Immature natural killer cell (primary cell): ENCODE results near the gene FAM200C. TPM values are rescaled to one million over a fixed set of nuclear protein-coding genes. Genes with fewer than 3 reads are reported as not detected.

ENCODE experiments used
- DNase-seq, 3 donors: peaks; one replicate each; pipeline ENCODE4 v3.0.0; 2022; ENCODE audit warnings: mixed read lengths in 1 of 3
- H3K27ac Mint-ChIP-seq, 6 donors: one replicate each; pipeline ENCODE4 v1.8.0; 2020; ENCODE audit warnings: mixed read lengths in 6 of 6, mild to moderate bottlenecking in 5 of 6, inconsistent platforms in 4 of 6, moderate library complexity in 3 of 6
- H3K27me3 Mint-ChIP-seq, 3 donors: one replicate each; pipeline ENCODE4 v1.8.0; 2020 to 2021; ENCODE audit warnings: low read depth in 3 of 3, mild to moderate bottlenecking in 3 of 3, mixed read lengths in 3 of 3, moderate library complexity in 3 of 3, inconsistent platforms in 1 of 3
- H3K36me3 Mint-ChIP-seq, 3 donors: one replicate each; pipeline ENCODE4 v1.8.0; 2020; ENCODE audit warnings: mixed read lengths in 3 of 3, inconsistent platforms in 2 of 3, mild to moderate bottlenecking in 2 of 3
- H3K4me1 Mint-ChIP-seq, 2 donors: one replicate each; pipeline ENCODE4 v1.8.0; 2020; ENCODE audit warnings: inconsistent platforms in 2 of 2, mild to moderate bottlenecking in 2 of 2, mixed read lengths in 2 of 2, moderate library complexity in 1 of 2
- H3K4me3 Mint-ChIP-seq, 5 donors: one replicate each; pipeline ENCODE4 v1.8.0; 2020; ENCODE audit warnings: mild to moderate bottlenecking in 5 of 5, mixed read lengths in 5 of 5, inconsistent platforms in 3 of 5, moderate library complexity in 3 of 5
- H3K9me3 Mint-ChIP-seq, 6 donors: one replicate each; pipeline ENCODE4 v1.8.0; 2020; ENCODE audit warnings: mild to moderate bottlenecking in 6 of 6, mixed read lengths in 6 of 6, inconsistent platforms in 4 of 6, moderate library complexity in 3 of 6
- polyA plus RNA-seq, 3 donors: library from polyadenylated mRNA; unstranded; fragments of 300-500 nt; fragmentation: Illumina TruSeq; gene quantifications; one replicate each; pipeline ENCODE4 v1.2.3, GENCODE V29; 2021

The FAM200C gene
- polyA plus RNA-seq, 3 donors from 2014 or later = 0.36 to 0.48 TPM; not detected in 1

DNA sequence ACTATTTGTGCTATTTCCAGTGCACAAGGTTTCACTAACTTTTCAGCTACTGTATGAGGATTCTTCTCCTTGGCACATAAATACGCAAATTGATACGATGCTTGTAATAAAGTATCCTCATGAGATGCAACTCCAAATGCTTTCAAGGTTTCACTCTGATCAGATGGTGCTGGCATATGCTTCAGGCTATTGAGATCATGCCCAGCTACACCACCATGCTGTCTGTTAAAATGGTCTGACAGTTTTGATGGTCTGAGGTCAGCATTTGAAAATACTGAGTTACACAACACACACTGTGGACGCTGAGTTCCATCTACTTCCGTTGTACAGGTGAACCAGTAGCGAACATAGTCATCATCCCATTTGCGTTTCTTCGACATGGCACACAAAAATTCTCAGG is 4.7 kb downstream of the FAM200C start:
- no peaks in the 10 kb centered on the region for H3K36me3 Mint-ChIP-seq
- H3K27ac Mint-ChIP-seq = no peak overlapping the region
- peaks cover 11 to 16% of the 10 kb centered on the region in 2 donors for H3K4me1 Mint-ChIP-seq
- H3K27me3 Mint-ChIP-seq = peaks cover 0 to 8% (median 4%) of the 10 kb centered on the region in 3 donors
- H3K9me3 Mint-ChIP-seq = no peaks in the 10 kb centered on the region
- H3K4me3 Mint-ChIP-seq = no peak overlapping the region
- no peak for DNase-seq

DNA sequence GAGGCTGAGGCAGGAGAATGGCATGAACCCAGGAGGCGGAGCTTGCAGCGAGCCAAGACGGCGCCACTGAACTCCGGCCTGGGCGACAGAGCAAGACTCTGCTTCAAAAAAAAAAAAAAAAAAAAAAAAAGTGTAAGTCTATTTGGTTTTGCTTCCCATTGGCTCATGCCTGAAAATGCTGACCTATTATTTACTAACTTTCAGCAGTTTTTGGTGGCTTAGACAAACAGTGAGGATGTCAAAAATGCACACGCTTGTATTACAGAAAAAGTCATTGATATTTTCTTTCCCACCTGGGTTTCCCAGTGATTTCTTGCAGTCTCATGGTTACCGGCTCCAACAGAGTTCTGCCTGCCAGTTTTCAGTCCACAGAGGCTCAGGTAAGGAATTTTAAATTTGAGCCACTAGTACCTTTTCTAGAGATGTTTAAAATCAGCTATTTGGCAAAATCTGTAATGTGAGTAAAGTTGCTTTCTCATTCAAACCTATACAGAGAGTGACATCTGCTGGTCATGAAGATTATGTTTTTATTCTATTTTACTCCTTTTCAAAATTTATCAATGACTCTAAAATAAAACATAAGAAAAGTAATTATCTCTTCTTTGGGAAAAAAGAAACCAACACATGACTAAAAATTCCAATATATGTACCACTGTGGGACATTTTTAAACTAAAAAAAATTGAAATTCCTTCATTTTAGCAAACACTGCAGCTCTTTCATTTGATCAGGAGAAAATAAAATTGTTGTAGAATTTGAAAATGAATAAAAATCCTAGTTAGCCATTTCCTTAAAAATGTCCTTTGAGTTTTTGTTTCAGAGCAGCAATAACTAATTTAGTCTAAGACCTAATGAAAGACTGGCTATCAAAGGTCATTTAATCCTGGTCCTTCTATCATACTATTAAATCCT is 8.8 kb downstream of the FAM200C start:
- H3K27ac Mint-ChIP-seq = no peak overlapping the region
- no peaks in the 10 kb centered on the region for H3K4me1 Mint-ChIP-seq
- DNase-seq = peak; percentile 6 to 28 (median 21)
- peaks cover 0 to 15% (median 14%) of the 10 kb centered on the region in 6 donors for H3K9me3 Mint-ChIP-seq
- peaks cover 4 to 6% (median 5%) of the 10 kb centered on the region in 3 donors for H3K36me3 Mint-ChIP-seq
- no peak overlapping the region for H3K4me3 Mint-ChIP-seq
- peaks cover 0 to 2% (median 0%) of the 10 kb centered on the region in 3 donors for H3K27me3 Mint-ChIP-seq

- no peak for DNase-seq
- Mint-ChIP-seq H3K4me1 (no peaks in the 10 kb centered on the region), H3K4me3 (no peak overlapping the region), H3K36me3 (peaks cover 4 to 6% (median 5%) of the 10 kb centered on the region in 3 donors), H3K9me3 (peaks cover 0 to 15% (median 14%) of the 10 kb centered on the region in 6 donors), H3K27ac (no peak overlapping the region), H3K27me3 (peaks cover 0 to 2% (median 0%) of the 10 kb centered on the region in 3 donors)
These were observed 12.4 kb downstream of the FAM200C start for GRCh38 chr5:160387445-160387844.

DNA sequence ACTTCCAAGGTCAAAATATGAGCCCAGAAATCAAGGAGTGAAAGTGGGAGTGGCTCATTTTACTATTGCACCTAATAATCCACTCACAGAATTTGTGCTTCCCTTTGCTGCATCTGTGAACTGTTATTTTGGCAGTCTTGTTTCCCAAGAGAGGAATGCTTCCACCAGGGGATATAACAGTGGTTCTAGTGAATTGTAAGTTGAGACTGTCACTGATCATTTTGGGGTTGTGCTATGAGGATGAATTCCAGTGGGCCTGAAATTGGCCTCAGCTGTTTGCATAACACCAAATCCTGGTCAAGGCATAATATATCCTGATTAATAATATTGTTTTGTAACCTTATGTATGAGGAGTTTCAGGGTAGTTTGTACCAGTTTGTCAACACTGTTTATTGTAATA is 14.4 kb downstream of the FAM200C start:
- peaks cover 4 to 6% (median 5%) of the 10 kb centered on the region in 3 donors for H3K36me3 Mint-ChIP-seq
- peaks cover 0 to 6% (median 2%) of the 10 kb centered on the region in 3 donors for H3K27me3 Mint-ChIP-seq
- H3K9me3 Mint-ChIP-seq = peaks cover 0 to 15% (median 14%) of the 10 kb centered on the region in 6 donors
- H3K27ac Mint-ChIP-seq = no peak overlapping the region
- no peak overlapping the region for H3K4me3 Mint-ChIP-seq
- DNase-seq = no peak
- no peaks in the 10 kb centered on the region for H3K4me1 Mint-ChIP-seq

DNA sequence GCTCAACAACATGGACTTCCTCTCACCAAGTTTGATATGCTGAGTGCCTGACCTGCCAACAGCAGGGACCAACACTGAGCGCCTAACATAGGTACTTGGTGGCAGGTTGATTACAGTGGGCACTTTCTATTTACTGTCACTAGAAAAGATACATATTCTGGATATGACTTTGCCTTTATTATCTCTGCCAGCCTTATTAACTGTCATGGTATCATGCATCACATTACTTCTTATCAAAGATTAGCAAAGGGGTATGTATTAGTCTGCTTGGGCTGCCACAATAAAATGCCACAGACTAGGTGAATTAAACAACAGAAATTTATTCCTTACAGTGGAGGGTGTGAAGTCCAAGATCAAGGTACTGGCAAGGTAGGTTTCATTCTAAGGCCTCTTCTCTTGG is 15.2 kb downstream of the FAM200C start:
- DNase-seq = no peak
- no peak overlapping the region for H3K27ac Mint-ChIP-seq
- H3K9me3 Mint-ChIP-seq = peaks cover 0 to 15% (median 14%) of the 10 kb centered on the region in 6 donors
- H3K4me3 Mint-ChIP-seq = no peak overlapping the region
- peaks cover 4 to 6% (median 5%) of the 10 kb centered on the region in 3 donors for H3K36me3 Mint-ChIP-seq
- H3K27me3 Mint-ChIP-seq = peaks cover 0 to 8% (median 2%) of the 10 kb centered on the region in 3 donors
- H3K4me1 Mint-ChIP-seq = no peaks in the 10 kb centered on the region

DNA sequence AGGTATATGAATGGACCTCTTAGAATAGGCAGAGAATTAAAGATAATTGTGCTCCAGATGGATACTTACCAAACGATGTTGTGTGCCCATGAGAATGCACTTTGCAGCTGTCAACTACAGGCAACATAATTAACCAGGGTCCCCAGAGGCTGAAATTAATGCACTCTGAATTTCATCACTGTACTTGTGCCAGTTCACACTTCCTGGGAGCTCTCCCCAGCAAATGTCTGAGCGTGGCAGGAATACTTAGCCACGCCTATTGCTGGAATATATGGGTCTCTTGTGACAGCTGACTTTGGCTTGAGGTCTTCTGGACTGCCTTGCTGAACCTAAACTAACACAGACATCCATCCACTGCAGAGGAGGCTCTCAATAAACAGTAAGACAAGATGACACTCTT is 17.5 kb downstream of the FAM200C start:
- DNase-seq = no peak
- Mint-ChIP-seq H3K4me1 (no peaks in the 10 kb centered on the region), H3K4me3 (no peak overlapping the region), H3K27me3 (peaks cover 0 to 13% (median 3%) of the 10 kb centered on the region in 3 donors), H3K36me3 (peaks cover 0 to under 1% (median 0%) of the 10 kb centered on the region in 3 donors), H3K27ac (no peak overlapping the region), H3K9me3 (peaks cover 0 to 5% (median 4%) of the 10 kb centered on the region in 6 donors)

- H3K36me3 Mint-ChIP-seq = no peaks in the 10 kb centered on the region
- no peak overlapping the region for H3K27ac Mint-ChIP-seq
- no peak for DNase-seq
- H3K4me1 Mint-ChIP-seq = no peaks in the 10 kb centered on the region
- no peaks in the 10 kb centered on the region for H3K9me3 Mint-ChIP-seq
- no peak overlapping the region for H3K4me3 Mint-ChIP-seq
- peaks cover 1 to 13% (median 3%) of the 10 kb centered on the region in 3 donors for H3K27me3 Mint-ChIP-seq
These were observed 19.8 kb downstream of the FAM200C start for GRCh38 chr5:160380041-160380440.

GRCh38 chr5:160379511-160379910 is 20.3 kb downstream of the FAM200C start:
- H3K36me3 Mint-ChIP-seq = no peaks in the 10 kb centered on the region
- no peak overlapping the region for H3K4me3 Mint-ChIP-seq
- peaks cover 1 to 13% (median 3%) of the 10 kb centered on the region in 3 donors for H3K27me3 Mint-ChIP-seq
- no peaks in the 10 kb centered on the region for H3K9me3 Mint-ChIP-seq
- no peak for DNase-seq
- no peak overlapping the region for H3K27ac Mint-ChIP-seq
- no peaks in the 10 kb centered on the region for H3K4me1 Mint-ChIP-seq

- H3K4me1 Mint-ChIP-seq = no peaks in the 10 kb centered on the region
- no peak for DNase-seq
- H3K27ac Mint-ChIP-seq = no peak overlapping the region
- no peak overlapping the region for H3K4me3 Mint-ChIP-seq
- peaks cover 1 to 13% (median 4%) of the 10 kb centered on the region in 3 donors for H3K27me3 Mint-ChIP-seq
- no peaks in the 10 kb centered on the region for H3K36me3 Mint-ChIP-seq
- H3K9me3 Mint-ChIP-seq = no peaks in the 10 kb centered on the region
These were observed 21.5 kb downstream of the FAM200C start for GRCh38 chr5:160378330-160378729.

DNA sequence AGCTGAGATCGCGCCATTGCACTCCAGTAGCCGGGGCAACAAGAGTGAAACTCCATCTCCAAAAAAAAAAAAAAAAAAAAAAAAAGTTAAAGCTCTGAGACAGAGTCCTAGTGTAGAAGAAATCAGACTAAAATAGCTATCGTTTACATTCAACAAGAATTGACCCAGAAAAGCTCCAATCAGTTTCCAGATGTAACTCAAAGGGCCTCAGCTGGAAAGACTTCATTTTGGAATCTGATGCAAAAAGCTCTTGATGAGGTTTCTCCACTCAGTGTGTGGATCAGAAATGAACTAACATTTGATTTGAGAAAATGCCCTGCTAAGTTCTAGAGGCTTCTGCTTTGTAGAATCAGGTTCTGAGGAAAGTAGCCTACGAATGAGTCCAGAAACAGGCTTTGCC is 22.2 kb downstream of the FAM200C start:
- Mint-ChIP-seq H3K4me3 (no peak overlapping the region), H3K27me3 (peaks cover 1 to 13% (median 7%) of the 10 kb centered on the region in 3 donors), H3K27ac (no peak overlapping the region), H3K9me3 (no peaks in the 10 kb centered on the region), H3K36me3 (no peaks in the 10 kb centered on the region), H3K4me1 (no peaks in the 10 kb centered on the region)
- no peak for DNase-seq

DNA sequence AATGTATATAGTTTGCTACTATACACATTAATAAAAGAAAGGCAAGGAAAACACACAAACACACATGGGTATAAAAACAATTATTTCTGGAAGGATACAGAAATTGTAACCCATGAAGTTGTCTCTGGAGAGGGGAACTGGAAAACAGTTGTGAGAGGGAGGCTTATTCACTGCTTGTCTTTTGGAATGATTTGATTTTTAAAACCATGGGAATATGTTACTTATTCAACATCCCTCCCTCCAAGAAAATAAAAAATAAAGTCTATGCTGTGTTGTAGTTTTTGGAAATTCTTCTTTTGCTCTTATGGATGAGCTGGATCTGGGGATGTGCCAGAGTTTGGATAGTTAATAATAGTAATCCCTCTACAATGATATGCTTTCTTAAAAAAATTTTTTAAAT is 23.4 kb downstream of the FAM200C start:
- no peaks in the 10 kb centered on the region for H3K9me3 Mint-ChIP-seq
- no peaks in the 10 kb centered on the region for H3K4me1 Mint-ChIP-seq
- no peaks in the 10 kb centered on the region for H3K36me3 Mint-ChIP-seq
- H3K27ac Mint-ChIP-seq = no peak overlapping the region
- H3K27me3 Mint-ChIP-seq = peaks cover 4 to 13% (median 11%) of the 10 kb centered on the region in 3 donors
- DNase-seq = no peak
- no peak overlapping the region for H3K4me3 Mint-ChIP-seq

DNA sequence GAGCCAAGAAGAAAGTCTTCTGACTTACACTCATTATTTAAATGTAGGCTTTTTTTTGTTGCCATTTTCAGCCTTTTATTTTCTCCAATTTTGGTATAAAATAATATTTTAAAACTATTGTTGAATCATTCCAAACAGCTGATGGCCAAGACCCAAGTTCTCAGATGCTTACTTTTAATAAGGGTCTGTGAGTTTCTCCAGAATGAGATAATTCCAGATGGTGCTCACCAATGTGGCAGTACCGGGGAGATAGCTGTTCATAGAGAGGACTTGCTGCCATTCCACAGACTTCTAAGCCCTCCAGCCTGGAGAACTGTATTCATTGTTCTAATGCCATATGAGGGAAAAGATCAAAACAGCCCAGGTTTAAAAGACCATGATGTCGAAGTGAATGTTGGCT is 24.2 kb downstream of the FAM200C start:
- Mint-ChIP-seq H3K4me3 (no peak overlapping the region), H3K27me3 (peaks cover 4 to 18% (median 13%) of the 10 kb centered on the region in 3 donors), H3K9me3 (no peaks in the 10 kb centered on the region), H3K36me3 (no peaks in the 10 kb centered on the region), H3K4me1 (peaks cover 6% of the 10 kb centered on the region in 2 donors), H3K27ac (no peak overlapping the region)
- no peak for DNase-seq

DNA sequence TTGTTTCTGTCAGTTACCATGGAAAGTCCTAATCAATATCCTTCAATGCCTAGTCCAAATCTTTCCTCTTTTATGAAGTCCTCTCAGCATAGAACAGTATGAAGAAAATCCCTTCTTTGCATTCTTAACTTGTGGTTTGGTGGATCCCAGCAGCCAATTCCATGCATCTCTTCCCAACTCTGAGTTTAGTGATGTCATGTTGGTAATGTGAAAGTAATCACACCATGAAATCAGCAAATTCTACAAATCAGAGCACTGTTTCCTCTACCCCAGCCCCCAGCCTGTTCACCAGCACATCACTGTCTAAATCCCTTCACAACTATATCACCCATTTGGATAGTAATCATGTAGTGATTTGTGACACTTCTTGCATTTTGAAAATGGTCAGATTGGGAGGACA is 24.7 kb downstream of the FAM200C start:
- H3K4me1 Mint-ChIP-seq = peaks cover 8 to 10% of the 10 kb centered on the region in 2 donors
- no peaks in the 10 kb centered on the region for H3K9me3 Mint-ChIP-seq
- H3K27me3 Mint-ChIP-seq = peaks cover 4 to 20% (median 16%) of the 10 kb centered on the region in 3 donors
- no peak overlapping the region for H3K4me3 Mint-ChIP-seq
- DNase-seq = no peak
- H3K36me3 Mint-ChIP-seq = no peaks in the 10 kb centered on the region
- no peak overlapping the region for H3K27ac Mint-ChIP-seq

- peaks cover 2 to 26% (median 22%) of the 10 kb centered on the region in 3 donors for H3K27me3 Mint-ChIP-seq
- peaks cover 12 to 22% of the 10 kb centered on the region in 2 donors for H3K4me1 Mint-ChIP-seq
- DNase-seq = no peak
- H3K9me3 Mint-ChIP-seq = no peaks in the 10 kb centered on the region
- peaks cover 0 to 3% (median 0%) of the 10 kb centered on the region in 3 donors for H3K36me3 Mint-ChIP-seq
- H3K4me3 Mint-ChIP-seq = peak overlapping the region in 4 of 5 donors; percentile 29 to 60 (median 40)
- no peak overlapping the region for H3K27ac Mint-ChIP-seq
These were observed 28.6 kb downstream of the FAM200C start for GRCh38 chr5:160371294-160371693.
